CD4-positive, alpha-beta T cell (primary cell): ENCODE data around the gene NXPE4. TPM values are rescaled to one million over a fixed set of nuclear protein-coding genes. Genes with fewer than 3 reads are reported as not detected.

Experiments
- ATAC-seq: fragments of 200-7000 bp; cut with Tn5 transposase; one replicate; pipeline ENCODE4 v1.10.0; 2022; ENCODE audit warnings: mild to moderate bottlenecking; ENCODE audit not compliant: poor library complexity
- CTCF ChIA-PET: fragments of 350-600 bp; sonication (Branson Sonifier 250); formaldehyde crosslinking; loops from one replicate; lab custom pipeline; 2021; ENCODE audit warnings: antibody characterized with exemption, inconsistent platforms; lab: Charles Lee
- POLR2A ChIA-PET: fragments of 350-600 bp; sonication (Branson Sonifier 250); formaldehyde crosslinking; loops from one replicate; lab custom pipeline; 2021; ENCODE audit warnings: antibody characterized with exemption, inconsistent platforms; lab: Charles Lee
- DNase-seq, 14 experiments: peaks; one replicate each; pipeline ENCODE4 v3.0.0-alpha.2; 2013 to 2020; ENCODE audit warnings: mixed read lengths in 2 of 14
- H3K27ac ChIP-seq, 2 donors: one replicate each; pipeline versions ENCODE4 v1.5.1 to v1.7.0; 2013; ENCODE audit warnings: low read length in 2 of 2, low read depth in 1 of 2, mild to moderate bottlenecking in 1 of 2
- H3K27me3 ChIP-seq, 2 experiments: 1 replicate in 1 of 2; 2 replicates in 1 of 2; pipeline versions ENCODE4 v1.6.1 to v1.7.0; 2013; ENCODE audit warnings: low read length in 2 of 2, control low read depth in 1 of 2, mild to moderate bottlenecking in 1 of 2, moderate library complexity in 1 of 2; ENCODE audit not compliant: insufficient read depth in 2 of 2, control insufficient read depth in 1 of 2
- H3K36me3 ChIP-seq: one replicate; pipeline ENCODE4 v1.6.1; 2013; ENCODE audit warnings: low read length, control low read depth; ENCODE audit not compliant: insufficient read depth
- H3K4me1 ChIP-seq: one replicate; pipeline ENCODE4 v1.6.1; 2013; ENCODE audit warnings: low read length, control low read depth; ENCODE audit not compliant: insufficient read depth
- H3K4me3 ChIP-seq: one replicate; pipeline ENCODE4 v1.5.1; 2013; ENCODE audit warnings: mild to moderate bottlenecking, low read length, moderate library complexity
- H3K9me3 ChIP-seq, 2 experiments: 1 replicate in 1 of 2; 2 replicates in 1 of 2; pipeline versions ENCODE4 v1.6.1 to v1.7.0; 2013; ENCODE audit warnings: low read length in 2 of 2, mild to moderate bottlenecking in 2 of 2, control low read depth in 1 of 2, moderate library complexity in 1 of 2; ENCODE audit not compliant: control insufficient read depth in 1 of 2, insufficient read depth in 1 of 2
- H3K27ac Mint-ChIP-seq: one replicate; pipeline ENCODE4 v1.8.0; 2020; ENCODE audit warnings: mixed read lengths
- H3K27me3 Mint-ChIP-seq: one replicate; pipeline ENCODE4 v1.8.0; 2021; ENCODE audit warnings: mixed read lengths
- H3K36me3 Mint-ChIP-seq: one replicate; pipeline ENCODE4 v1.8.0; 2021; ENCODE audit warnings: low read depth, mixed read lengths
- H3K4me1 Mint-ChIP-seq: one replicate; pipeline ENCODE4 v1.8.0; 2021; ENCODE audit warnings: low read depth, mixed read lengths
- H3K4me3 Mint-ChIP-seq: one replicate; pipeline ENCODE4 v1.8.0; 2020; ENCODE audit warnings: mild to moderate bottlenecking, mixed read lengths
- H3K9me3 Mint-ChIP-seq: one replicate; pipeline ENCODE4 v1.8.0; 2020; ENCODE audit warnings: mixed read lengths
- intact Hi-C, 2 experiments: fragments of 100-400 bp; cut with DNase I in 1 of 2; cut with micrococcal nuclease in 1 of 2; formaldehyde crosslinking; loops; one replicate each; pipeline versions ENCODE4 v1.15.1 to v1.9.0; 2023 to 2025; cut with DNase I, micrococcal nuclease
- total RNA-seq, 174 experiments: library from RNA in 2 of 174; stranded (reverse) in 2 of 174; gene quantifications; one replicate each; pipeline ENCODE4 v1.2.3 and lab custom pipeline; 2021 to 2026
- TF ChIP-seq, protein P1 (sequence below): fragments of 200-600 bp; IDR thresholded peaks from one replicate; pipeline ENCODE4 v1.8.0; 2022; ENCODE audit warnings: antibody characterized with exemption, mild to moderate bottlenecking

The NXPE4 gene
- total RNA-seq, 2 experiments from 2014 or later, result not detected

DNA sequence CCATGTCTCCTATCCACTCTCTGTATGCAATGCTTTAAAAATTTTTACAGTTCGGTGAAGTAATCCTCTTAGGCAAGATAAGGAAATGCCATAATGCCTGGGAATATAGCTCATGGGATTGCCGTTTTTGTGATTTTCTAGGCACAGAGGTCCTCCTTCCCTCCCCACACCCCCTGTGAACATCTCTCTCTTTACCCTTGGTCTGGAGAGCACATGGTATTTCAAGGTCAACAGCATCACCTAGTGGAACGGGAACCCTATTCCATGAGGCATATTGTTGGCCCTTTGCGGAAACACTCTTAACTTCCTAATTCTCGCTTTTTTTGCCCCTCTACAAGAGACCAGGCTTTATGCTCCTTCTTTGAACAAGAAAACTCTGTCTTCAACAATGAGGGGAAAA, 8.8 kb downstream of the NXPE4 start:
- ChIA-PET CTCF (no interaction called here), POLR2A (no interaction called here)
- TF ChIP-seq, protein P1, sequence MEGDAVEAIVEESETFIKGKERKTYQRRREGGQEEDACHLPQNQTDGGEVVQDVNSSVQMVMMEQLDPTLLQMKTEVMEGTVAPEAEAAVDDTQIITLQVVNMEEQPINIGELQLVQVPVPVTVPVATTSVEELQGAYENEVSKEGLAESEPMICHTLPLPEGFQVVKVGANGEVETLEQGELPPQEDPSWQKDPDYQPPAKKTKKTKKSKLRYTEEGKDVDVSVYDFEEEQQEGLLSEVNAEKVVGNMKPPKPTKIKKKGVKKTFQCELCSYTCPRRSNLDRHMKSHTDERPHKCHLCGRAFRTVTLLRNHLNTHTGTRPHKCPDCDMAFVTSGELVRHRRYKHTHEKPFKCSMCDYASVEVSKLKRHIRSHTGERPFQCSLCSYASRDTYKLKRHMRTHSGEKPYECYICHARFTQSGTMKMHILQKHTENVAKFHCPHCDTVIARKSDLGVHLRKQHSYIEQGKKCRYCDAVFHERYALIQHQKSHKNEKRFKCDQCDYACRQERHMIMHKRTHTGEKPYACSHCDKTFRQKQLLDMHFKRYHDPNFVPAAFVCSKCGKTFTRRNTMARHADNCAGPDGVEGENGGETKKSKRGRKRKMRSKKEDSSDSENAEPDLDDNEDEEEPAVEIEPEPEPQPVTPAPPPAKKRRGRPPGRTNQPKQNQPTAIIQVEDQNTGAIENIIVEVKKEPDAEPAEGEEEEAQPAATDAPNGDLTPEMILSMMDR, result no peak
- ATAC-seq (no peak), DNase-seq (no peak)
- Mint-ChIP-seq H3K4me3 (no peak overlapping the region), H3K27ac (no peak overlapping the region), H3K9me3 (peaks cover 24% of the 10 kb centered on the region), H3K27me3 (peaks cover 5% of the 10 kb centered on the region), H3K4me1 (no peaks in the 10 kb centered on the region), H3K36me3 (peaks cover 4% of the 10 kb centered on the region)
- Histone ChIP-seq H3K4me3 (no peak overlapping the region), H3K27ac (no peak overlapping the region), H3K9me3 (peaks cover 11 to 31% of the 10 kb centered on the region in 2 experiments), H3K4me1 (no peaks in the 10 kb centered on the region), H3K27me3 (no peaks in the 10 kb centered on the region), H3K36me3 (no peaks in the 10 kb centered on the region)
- intact Hi-C loops, result no loop called here

GRCh38 chr11:114571712-114572111, 23.9 kb downstream of the NXPE4 start:
- Mint-ChIP-seq H3K36me3 (no peaks in the 10 kb centered on the region), H3K9me3 (peaks cover 12% of the 10 kb centered on the region), H3K27me3 (peaks cover 8% of the 10 kb centered on the region), H3K4me1 (no peaks in the 10 kb centered on the region), H3K4me3 (no peak overlapping the region), H3K27ac (no peak overlapping the region)
- Histone ChIP-seq H3K27ac (no peak overlapping the region), H3K9me3 (no peaks in the 10 kb centered on the region), H3K4me3 (no peak overlapping the region), H3K36me3 (no peaks in the 10 kb centered on the region), H3K27me3 (peaks cover 0 to 7% of the 10 kb centered on the region in 2 experiments), H3K4me1 (no peaks in the 10 kb centered on the region)
- POLR2A ChIA-PET, result no interaction called here
- TF ChIP-seq, protein P1, result no peak
- CTCF ChIA-PET, result no interaction called here
- no peak for ATAC-seq
- no peak for DNase-seq
- intact Hi-C loops, result no loop called here

GRCh38 chr11:114569801-114570200, 25.8 kb downstream of the NXPE4 start:
- ChIA-PET CTCF (no interaction called here), POLR2A (no interaction called here)
- Histone ChIP-seq H3K4me3 (no peak overlapping the region), H3K9me3 (no peaks in the 10 kb centered on the region), H3K27ac (no peak overlapping the region), H3K36me3 (no peaks in the 10 kb centered on the region), H3K27me3 (peaks cover 0 to 7% of the 10 kb centered on the region in 2 experiments), H3K4me1 (no peaks in the 10 kb centered on the region)
- intact Hi-C loops, result no loop called here
- H3K9me3 Mint-ChIP-seq, result peaks cover 9% of the 10 kb centered on the region
- TF ChIP-seq, protein P1, result no peak
- H3K27ac Mint-ChIP-seq, result no peak overlapping the region
- no peaks in the 10 kb centered on the region for H3K4me1 Mint-ChIP-seq
- H3K27me3 Mint-ChIP-seq, result peaks cover 8% of the 10 kb centered on the region
- H3K36me3 Mint-ChIP-seq, result no peaks in the 10 kb centered on the region
- no peak for ATAC-seq
- H3K4me3 Mint-ChIP-seq, result no peak overlapping the region
- DNase-seq, result no peak
